HG03442 (cell line): ENCODE data around the gene GPR156.

Experiments used
- ATAC-seq: cut with Tn5 transposase; IDR thresholded peaks from one replicate; pipeline ENCODE4 v1.9.1; 2021; ENCODE audit warnings: mild to moderate bottlenecking, moderate library complexity; ENCODE audit not compliant: unreplicated experiment

GPR156 gene

GRCh38 chr3:120130656-120131055, 154.4 kb downstream of the GPR156 start:
- no peak for ATAC-seq

DNA sequence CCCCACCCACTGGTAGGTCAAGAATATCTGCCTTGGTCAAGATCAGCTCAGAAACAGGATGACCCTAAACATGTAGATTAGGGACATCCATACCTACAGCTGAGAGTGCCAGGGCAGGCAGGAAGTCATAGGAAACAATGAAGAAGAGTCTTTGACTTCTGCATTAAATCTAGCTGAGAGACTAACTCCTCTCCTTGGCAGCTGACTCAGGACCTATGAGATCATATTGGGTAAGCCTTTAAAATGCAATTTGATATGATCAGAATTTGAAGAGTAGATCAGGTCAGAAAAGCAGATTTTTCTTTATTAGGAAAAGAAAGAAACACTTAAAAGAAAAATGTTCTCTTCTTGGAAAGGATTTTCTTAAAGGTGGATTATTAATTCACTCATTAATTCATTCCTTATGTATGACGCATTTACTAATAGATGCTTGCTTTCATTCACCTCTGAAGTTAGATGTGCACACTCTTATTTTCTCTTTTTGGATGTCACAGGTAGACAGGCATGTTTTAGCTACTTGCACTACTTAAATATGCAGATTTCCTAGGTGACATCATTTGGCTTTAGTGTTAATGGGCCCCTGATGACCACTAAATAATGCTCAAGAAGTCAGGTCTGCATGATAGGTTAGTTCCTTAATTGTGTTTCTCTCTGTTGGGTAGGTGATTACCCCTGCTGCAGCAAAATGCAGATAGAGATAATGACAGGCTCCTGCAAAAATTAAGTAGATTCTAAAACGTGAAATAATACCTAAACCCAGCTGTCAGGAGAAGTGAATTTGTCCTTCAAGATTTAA, 155.1 kb downstream of the GPR156 start:
- no peak for ATAC-seq

- ATAC-seq: no peak
Observed at GRCh38 chr3:120129051-120129450, 156.0 kb downstream of the GPR156 start.

- ATAC-seq: no peak
Observed at GRCh38 chr3:120125992-120126391, 159.0 kb downstream of the GPR156 start.

DNA sequence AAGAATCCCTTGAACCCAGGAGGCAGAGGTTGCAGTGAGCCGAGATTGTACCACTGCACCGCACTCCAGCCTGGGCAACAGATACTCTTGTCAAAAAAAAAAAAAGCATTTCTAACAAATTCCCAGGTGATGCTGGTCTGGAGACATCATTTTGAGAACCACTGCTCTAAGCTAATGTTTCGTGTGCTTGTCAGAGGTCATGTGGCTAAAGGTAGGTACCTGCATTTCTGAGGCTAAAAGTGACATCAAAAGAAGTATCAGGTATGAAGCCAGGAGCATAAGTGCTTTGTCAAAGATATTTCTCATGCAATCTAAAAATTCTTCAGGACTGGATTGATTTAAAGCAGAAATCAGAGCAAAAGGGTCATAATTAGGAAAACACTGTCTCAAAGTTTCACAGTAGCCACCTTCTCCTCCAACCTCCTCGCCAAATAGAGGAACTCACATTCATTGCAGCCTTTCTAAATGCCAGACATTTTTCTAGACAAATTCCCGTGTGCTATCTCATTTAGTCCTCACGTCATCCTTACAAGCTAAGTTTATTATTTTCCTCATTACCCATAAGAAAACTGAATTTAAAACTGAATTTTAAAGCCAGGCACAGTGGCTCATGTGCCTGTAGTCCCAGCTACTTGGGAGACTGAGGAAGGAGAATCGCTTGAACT, 165.0 kb downstream of the GPR156 start:
- no peak for ATAC-seq
